A549 (cell line): Measurements from ENCODE around the gene TM2D3. TPM values are rescaled to one million over a fixed set of nuclear protein-coding genes. Genes with fewer than 3 reads are reported as not detected.

ENCODE experiments used
- ATAC-seq, 2 experiments: fragments of 200-7000 bp in 1 of 2; fragments of >200 bp in 1 of 2; cut with Nextera tagmentation in 1 of 2; cut with Tn5 transposase in 1 of 2; 3 replicates each; pipeline versions ENCODE4 v1.8.0 to v1.9.1; 2018 to 2020; ENCODE audit warnings: mild to moderate bottlenecking in 1 of 2, moderate library complexity in 1 of 2
- CTCF ChIA-PET: fragments of 300-600 bp; sonication (Branson Sonifier 250); formaldehyde crosslinking; extraction: SDS; loops from one replicate; lab custom pipeline; 2021; ENCODE audit warnings: antibody characterized with exemption, inconsistent platforms; lab: Yijun Ruan, JAX
- POLR2A ChIA-PET: fragments of 350-600 bp; formaldehyde crosslinking; extraction: SDS; loops from one replicate; lab custom pipeline; 2021; ENCODE audit warnings: antibody characterized with exemption, inconsistent platforms; lab: Yijun Ruan, JAX
- DNase-seq, 2 experiments: peaks; one replicate each; pipeline versions ENCODE4 v3.0.0 to v3.0.0-alpha.2; 2011 to 2016; ENCODE audit warnings: low read depth in 1 of 2, low spot score in 1 of 2
- FAIRE-seq: peaks from 2 replicates; lab custom pipeline; 2011; peaks lifted over from hg19 to GRCh38; lab: Jason Lieb, UNC
- H3K27ac ChIP-seq, 2 experiments: fragments of >200 bp; sonication (Bioruptor Twin); formaldehyde crosslinking; 3 replicates each; pipeline ENCODE4 v1.5.1; 2016 to 2017
- H3K4me1 ChIP-seq: fragments of >200 bp; sonication (Bioruptor Twin); formaldehyde crosslinking; 3 replicates; pipeline ENCODE4 v1.6.1; 2016
- H3K4me2 ChIP-seq: fragments of >200 bp; sonication (Bioruptor Twin); formaldehyde crosslinking; 3 replicates; pipeline ENCODE4 v1.6.1; 2016
- H3K4me3 ChIP-seq: fragments of >200 bp; sonication (Bioruptor Twin); formaldehyde crosslinking; 3 replicates; pipeline ENCODE4 v1.5.1; 2016
- H3K9me3 ChIP-seq: fragments of >200 bp; sonication (Bioruptor Twin); formaldehyde crosslinking; 3 replicates; pipeline ENCODE4 v1.6.1; 2016
- BCL3 ChIP-seq: fragments of >200 bp; sonication (Bioruptor Twin); formaldehyde crosslinking; IDR thresholded peaks from 3 replicates; pipeline ENCODE4 v1.6.1; 2016
- BHLHE40 ChIP-seq: IDR thresholded peaks from 2 replicates; pipeline ENCODE4 v1.6.1; 2012; ENCODE audit warnings: low read depth, low read length, inconsistent platforms
- CBX8 ChIP-seq: fragments of 200-600 bp; sonication (generic); IDR thresholded peaks from 2 replicates; pipeline ENCODE4 v1.6.1; 2016
- CEBPB ChIP-seq, 2 experiments: fragments of >200 bp in 1 of 2; sonication (Bioruptor Twin) in 1 of 2; formaldehyde crosslinking in 1 of 2; IDR thresholded peaks; 2 replicates each; pipeline ENCODE4 v1.6.1; 2012 to 2016
- CHD2 ChIP-seq: fragments of 150-350 bp; IDR thresholded peaks from 2 replicates; pipeline ENCODE4 v1.6.1; 2014; ENCODE audit warnings: low read length; ENCODE audit not compliant: partially characterized antibody
- CHD4 ChIP-seq: fragments of 200-600 bp; sonication (generic); IDR thresholded peaks from 2 replicates; pipeline ENCODE4 v1.6.1; 2016; ENCODE audit warnings: antibody characterized with exemption, mild to moderate bottlenecking, borderline replicate concordance
- E2F6 ChIP-seq: IDR thresholded peaks from 2 replicates; pipeline ENCODE4 v1.6.1; 2012; ENCODE audit warnings: low read depth, borderline replicate concordance
- FOSB ChIP-seq: fragments of 250-450 bp; sonication (Bioruptor Pico); IDR thresholded peaks from 2 replicates; pipeline ENCODE4 v1.5.0; 2020; ENCODE audit warnings: mild to moderate bottlenecking, moderate library complexity
- FOSL2 ChIP-seq, 2 experiments: fragments of 450-650 bp in 1 of 2; fragments of >200 bp in 1 of 2; sonication (Bioruptor Twin) in 1 of 2; formaldehyde crosslinking; IDR thresholded peaks; 2 replicates each; pipeline versions ENCODE4 v1.5.0 to v1.6.1; 2016 to 2020; ENCODE audit warnings: mild to moderate bottlenecking in 1 of 2, moderate library complexity in 1 of 2
- HDAC2 ChIP-seq: fragments of 200-600 bp; sonication (generic); IDR thresholded peaks from 2 replicates; pipeline ENCODE4 v1.6.1; 2016
- HOXB13 ChIP-seq: fragments of 250-450 bp; sonication (Bioruptor Pico); IDR thresholded peaks from 2 replicates; pipeline ENCODE4 v1.5.0; 2020; ENCODE audit warnings: low read depth, mild to moderate bottlenecking, moderate library complexity
- JUNB ChIP-seq: fragments of >200 bp; sonication (Bioruptor Twin); formaldehyde crosslinking; IDR thresholded peaks from 2 replicates; pipeline ENCODE4 v1.6.1; 2016
- KDM1A ChIP-seq: fragments of 200-600 bp; sonication (generic); IDR thresholded peaks from 2 replicates; pipeline ENCODE4 v1.6.1; 2016; ENCODE audit warnings: low read depth, mild to moderate bottlenecking
- KDM5A ChIP-seq: fragments of 200-600 bp; sonication (generic); IDR thresholded peaks from 2 replicates; pipeline ENCODE4 v1.6.1; 2016; ENCODE audit warnings: antibody characterized with exemption, mild to moderate bottlenecking
- MAX ChIP-seq: IDR thresholded peaks from 2 replicates; pipeline ENCODE4 v1.6.1; 2012
- NR3C1 ChIP-seq: fragments of >200 bp; sonication (Bioruptor Twin); formaldehyde crosslinking; IDR thresholded peaks from 3 replicates; pipeline ENCODE4 v1.6.1; 2017
- PBX3 ChIP-seq: IDR thresholded peaks from 2 replicates; pipeline ENCODE4 v1.6.1; 2012
- POLR2AphosphoS2 ChIP-seq: conservative IDR thresholded peaks from 2 replicates; pipeline ENCODE4 v1.6.1; 2012; ENCODE audit warnings: low read length, improper control_type of control experiment, inconsistent platforms
- RCOR1 ChIP-seq: fragments of 150-350 bp; IDR thresholded peaks from 2 replicates; pipeline ENCODE4 v1.6.1; 2014; ENCODE audit warnings: antibody characterized with exemption, low read length, low read depth
- RNF2 ChIP-seq: fragments of 200-600 bp; sonication (generic); IDR thresholded peaks from 2 replicates; pipeline ENCODE4 v1.6.1; 2016; ENCODE audit warnings: low read depth, mild to moderate bottlenecking, antibody characterized with exemption, moderate library complexity, borderline replicate concordance
- SMC3 ChIP-seq: fragments of >200 bp; sonication (Bioruptor Twin); formaldehyde crosslinking; IDR thresholded peaks from 3 replicates; pipeline ENCODE4 v1.6.1; 2018; ENCODE audit warnings: inconsistent platforms
- TP53 ChIP-seq: fragments of 250-450 bp; sonication (Bioruptor Pico); IDR thresholded peaks from 2 replicates; pipeline ENCODE4 v1.5.0; 2021; ENCODE audit warnings: mild to moderate bottlenecking, moderate library complexity
- USF2 ChIP-seq: fragments of 450-650 bp; IDR thresholded peaks from 2 replicates; pipeline ENCODE4 v1.6.1; 2014; ENCODE audit warnings: antibody characterized with exemption
- ZFP36 ChIP-seq: fragments of 450-650 bp; IDR thresholded peaks from 2 replicates; pipeline ENCODE4 v1.6.1; 2014; ENCODE audit warnings: borderline replicate concordance; ENCODE audit not compliant: partially characterized antibody
- WGBS: methylation state at CpG from one replicate; pipeline ENCODE4 v1.1.6; 2017; ENCODE audit errors: missing lambda C conversion rate; 5-methylcytosine and 5-hydroxymethylcytosine counted together
- polyA plus RNA-seq, 4 experiments: library from polyadenylated mRNA; depleted of rRNA in 3 of 4; stranded (reverse); fragments of >200 nt; fragmentation: RNase III in 1 of 4; extraction: RNeasy Plus Mini Kit Qiagen cat#74134 plus additional on column Dnase treatment in 1 of 4; gene quantifications; 2 replicates in 3 of 4; 3 replicates in 1 of 4; pipeline ENCODE4 v1.2.3, GENCODE V29; 2011 to 2017

The TM2D3 gene
- polyA plus RNA-seq, 2 of the 4 experiments (the other 2 are of a cell fraction): 39.6 to 76.6 TPM

GRCh38 chr15:101652786-101653430 is 727 bp upstream of the TM2D3 start:
- Histone ChIP-seq H3K4me1 (peaks cover 19% of the 10 kb centered on the region), H3K4me2 (peak overlapping the region; percentile 88), H3K4me3 (peak overlapping the region; percentile 71), H3K27ac (peak overlapping the region; percentile 89 to 98), H3K9me3 (no peaks in the 10 kb centered on the region)
- ATAC-seq: peak in 1 of 2 experiments; percentile 53; a peak in 4 of 6 replicates
- CTCF ChIA-PET: interaction anchor here (0.8 to 9.2 kb wide), 9 partner anchors 10 to 394 kb away, joined by 3 to 71 read pairs (median 3); no protein-coding TSS in a partner anchor
- no peak for DNase-seq
- no peak for FAIRE-seq
- POLR2A ChIA-PET: interaction anchor here (1.0 kb wide), 1 partner anchor 32 kb away, joined by 4 read pairs; no protein-coding TSS in a partner anchor
- TF ChIP-seq HOXB13 (peak; percentile 21; the same call in 1 of the 2 replicates), CHD4 (no peak)
- 43% methylated on average over 35 of the region's 42 CpGs for WGBS

- ATAC-seq (peak; percentile 7 to 57; a peak in 5 of 6 replicates), DNase-seq (peak in 1 of 2 experiments; percentile 68)
- POLR2A ChIA-PET: interaction anchor here (1.0 kb wide), 1 partner anchor 356 kb away, joined by 6 read pairs; the partner anchor contains the start of gene SNRPA1
These were observed 555 bp downstream of the TM2D3 start for GRCh38 chr15:101651554-101652097.

DNA sequence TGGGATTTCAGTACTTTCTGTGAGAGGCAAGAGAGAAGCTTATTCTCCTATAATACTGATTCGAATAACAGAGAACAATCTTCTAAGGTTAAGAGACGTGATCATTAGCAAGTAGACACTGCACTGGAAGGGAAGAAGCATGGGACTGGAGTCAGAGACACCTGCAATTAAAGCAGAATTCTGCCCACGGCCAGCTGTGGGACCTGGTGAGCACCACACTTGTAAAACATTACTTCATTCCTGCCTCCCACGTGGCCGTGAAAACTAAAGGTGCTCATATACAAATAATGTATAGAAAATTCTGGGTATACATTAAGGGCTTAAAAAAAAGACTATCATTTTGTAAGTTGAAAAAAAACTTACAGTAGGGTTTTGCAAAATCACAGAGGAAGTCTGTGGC is 2.0 kb downstream of the TM2D3 start:
- ChIA-PET CTCF (interaction anchor here (0.6 to 3.6 kb wide), 6 partner anchors 9 to 361 kb away, joined by 3 to 35 read pairs (median 7); partner anchors contain the start of gene TARS3), POLR2A (interaction anchor here (2.4 kb wide), 1 partner anchor 355 kb away, joined by 6 read pairs; the partner anchor contains the start of gene SNRPA1)
- DNase-seq (no peak), FAIRE-seq (no peak), ATAC-seq (no peak)
- WGBS: 72% methylated on average over 5 of the region's 5 CpGs
- peaks cover 19% of the 10 kb centered on the region for H3K4me1 ChIP-seq
- no peaks in the 10 kb centered on the region for H3K9me3 ChIP-seq
- no peak overlapping the region for H3K27ac ChIP-seq
- TF ChIP-seq SMC3 (no peak), USF2 (no peak), BCL3 (no peak), JUNB (no peak), HOXB13 (no peak), TP53 (CRISPR knock-in tag) (no peak)
- H3K4me3 ChIP-seq: no peak overlapping the region
- H3K4me2 ChIP-seq: peak overlapping the region; percentile 83

More at GRCh38 chr15:101651554-101652097, 555 bp downstream of the TM2D3 start:
- H3K9me3 ChIP-seq: no peaks in the 10 kb centered on the region
- peak overlapping the region; percentile 71 for H3K4me3 ChIP-seq
- peak overlapping the region; percentile 89 to 98 for H3K27ac ChIP-seq
- peak overlapping the region; percentile 83 for H3K4me2 ChIP-seq
- CTCF ChIA-PET: interaction anchor here (0.6 to 9.2 kb wide), 5 partner anchors 10 to 363 kb away, joined by 3 to 71 read pairs (median 5); no protein-coding TSS in a partner anchor
- peaks cover 19% of the 10 kb centered on the region for H3K4me1 ChIP-seq
- WGBS: 2% methylated on average over 21 of the region's 32 CpGs
- FAIRE-seq: no peak
- TF ChIP-seq RCOR1: no peak
- no peak for TF ChIP-seq POLR2AphosphoS2
- TF ChIP-seq FOSB (CRISPR knock-in tag): no peak
- TF ChIP-seq HDAC2: 0 out of 2 replicates have a peak, but pooled peaks have one; percentile 5
- TF ChIP-seq TP53 (CRISPR knock-in tag): no peak
- no peak for TF ChIP-seq NR3C1

DNA sequence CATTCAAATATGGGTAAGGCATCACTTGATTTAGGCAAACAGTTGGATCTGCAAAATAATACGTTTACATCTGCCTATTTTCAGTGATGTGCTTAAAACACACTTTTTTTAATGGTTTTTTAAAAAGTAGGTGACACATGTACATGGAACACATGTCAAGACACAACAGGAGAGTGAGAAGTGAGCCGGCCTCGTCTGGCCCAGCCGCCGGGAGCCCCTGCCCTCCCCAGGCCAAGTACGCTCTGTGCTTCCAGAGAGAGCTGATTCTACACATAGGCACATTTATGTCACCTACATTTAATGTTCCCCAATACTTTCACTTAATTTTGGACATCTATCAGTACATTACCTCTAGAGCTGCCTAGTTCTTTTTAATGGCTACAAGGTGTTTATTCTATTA is 3.8 kb downstream of the TM2D3 start:
- CTCF ChIA-PET: interaction anchor here (2.8 to 3.6 kb wide), 3 partner anchors 8 to 359 kb away, joined by 11 to 35 read pairs (median 13); no protein-coding TSS in a partner anchor
- Histone ChIP-seq H3K4me2 (no peak overlapping the region), H3K9me3 (no peaks in the 10 kb centered on the region), H3K4me1 (peaks cover 18% of the 10 kb centered on the region), H3K4me3 (no peak overlapping the region), H3K27ac (no peak overlapping the region)
- ATAC-seq: no peak
- no peak for FAIRE-seq
- WGBS: 90% methylated on average over 6 of the region's 6 CpGs
- no peak for DNase-seq
- no peak for TF ChIP-seq CEBPB (IDR thresholded peaks at IDR 0.05)
- TF ChIP-seq E2F6: no peak
- no peak for TF ChIP-seq RNF2
- no peak for TF ChIP-seq KDM5A
- no peak for TF ChIP-seq ZFP36
- no peak for TF ChIP-seq PBX3
- no peak for TF ChIP-seq MAX
- TF ChIP-seq HOXB13: no peak
- TF ChIP-seq KDM1A: no peak
- TF ChIP-seq BHLHE40: no peak
- TF ChIP-seq CBX8: no peak
- no peak for TF ChIP-seq FOSL2 (IDR thresholded peaks at IDR 0.05)
- no peak for TF ChIP-seq FOSL2 (CRISPR knock-in tag; IDR thresholded peaks at IDR 0.05)
- no peak for TF ChIP-seq CHD2
- POLR2A ChIA-PET: interaction anchor here (2.4 kb wide), 1 partner anchor 354 kb away, joined by 6 read pairs; the partner anchor contains the start of gene SNRPA1
